Stimulated activated naive CD4-positive, alpha-beta T cell (primary cell): ENCODE data around the gene LIN37.
"Not testable (repeated sequence)": the region's sequence is repeated elsewhere in the genome, so short reads cannot be mapped to it uniquely, and the experiment has no call there.

Experiments
- DNase-seq, 6 experiments: peaks; one replicate each; lab custom pipeline; 2025; lab: John Stamatoyannopoulos, UW

LIN37 gene

GRCh38 chr19:35789978-35790944 lies 41.9 kb downstream of the LIN37 start:
- DNase-seq: no peak

DNA sequence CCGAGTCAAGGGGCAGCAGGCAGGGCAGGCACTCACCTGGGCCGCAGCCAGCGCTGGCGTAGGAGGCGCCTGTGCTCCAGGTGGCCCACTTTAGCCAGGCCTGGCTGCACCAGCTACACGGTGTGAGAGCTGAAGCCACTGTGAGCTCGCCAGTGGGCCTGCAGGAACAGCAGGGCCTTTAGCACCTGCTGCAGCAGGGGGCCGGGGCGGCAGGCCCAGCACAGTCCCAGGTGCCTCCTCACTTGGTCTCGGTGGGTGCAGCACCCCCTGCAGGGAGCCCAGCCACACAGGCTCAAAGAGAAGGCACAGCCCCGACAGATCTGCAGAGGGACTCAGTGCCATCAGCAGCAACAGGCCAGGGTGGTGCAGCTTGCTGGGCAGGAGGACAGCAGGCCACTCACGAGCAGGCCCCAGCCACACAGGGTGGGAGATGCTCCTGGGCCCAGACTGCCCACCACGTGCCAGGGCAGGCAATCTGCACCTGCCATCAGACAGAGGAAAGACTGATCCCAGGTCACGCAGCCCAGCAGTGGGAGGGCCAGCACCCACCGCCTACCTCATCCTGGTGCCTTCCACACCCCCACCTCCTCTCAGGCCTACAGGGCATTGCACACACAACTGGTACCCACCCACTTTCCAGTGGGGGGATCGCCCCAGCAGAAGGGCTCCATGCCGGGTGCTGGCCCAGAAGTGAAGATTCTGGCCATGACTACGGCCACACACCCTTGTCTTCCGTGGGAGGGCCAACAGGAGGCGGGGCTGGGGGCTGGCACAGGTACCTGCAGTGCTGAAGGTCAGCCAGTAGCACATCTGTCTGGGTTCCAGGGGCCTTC lies 42.8 kb downstream of the LIN37 start:
- DNase-seq: peak in 1 of 6 experiments; percentile 3

- no peak for DNase-seq
These were observed 43.5 kb downstream of the LIN37 start for GRCh38 chr19:35791814-35792279.

DNA sequence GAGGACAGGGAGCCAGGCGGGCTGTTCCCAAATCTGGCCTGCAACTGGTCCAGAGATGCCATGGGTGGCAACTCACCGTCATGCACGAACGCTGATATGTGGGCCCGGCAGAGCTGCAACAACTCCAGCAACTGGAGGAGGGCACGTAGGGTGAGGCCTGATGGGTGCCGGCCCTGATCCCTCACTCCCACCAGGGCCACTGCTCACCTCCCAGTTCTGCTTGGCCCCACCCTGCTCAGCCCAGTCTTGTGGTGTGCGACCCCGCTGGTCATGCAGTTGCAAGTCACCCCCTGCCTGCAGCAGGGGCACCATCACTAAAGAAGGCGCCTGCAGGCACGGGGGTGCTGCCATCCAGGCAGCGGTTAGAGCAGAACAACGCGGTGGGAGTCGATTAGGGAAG lies 43.9 kb downstream of the LIN37 start:
- DNase-seq: no peak

DNA sequence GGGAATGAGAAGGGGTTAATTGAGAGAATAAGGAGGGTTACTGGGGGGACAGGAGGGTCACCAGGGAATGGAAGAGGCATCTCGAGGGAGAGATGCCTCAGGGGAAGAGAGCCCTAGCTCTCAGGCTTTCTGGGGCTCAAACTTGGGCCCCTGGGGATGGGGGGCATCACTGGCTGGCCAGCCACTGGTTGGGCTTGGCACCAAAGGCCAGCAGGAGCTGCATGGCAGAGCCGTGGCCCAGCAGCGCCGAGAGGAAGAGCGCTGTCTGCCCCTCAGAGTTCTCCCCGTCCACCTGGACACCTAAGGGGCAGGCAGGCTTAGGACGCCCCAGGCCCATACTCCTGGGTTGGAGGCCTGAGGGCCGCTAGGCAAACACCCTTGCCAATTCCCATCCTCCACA lies 44.5 kb downstream of the LIN37 start:
- no peak for DNase-seq

- no peak for DNase-seq
These were observed 45.2 kb downstream of the LIN37 start for GRCh38 chr19:35793381-35794165.

GRCh38 chr19:35795564-35795963 lies 47.2 kb downstream of the LIN37 start:
- DNase-seq: not testable (repeated sequence)

- no peak for DNase-seq
These were observed 48.5 kb downstream of the LIN37 start for GRCh38 chr19:35796645-35797542.

DNA sequence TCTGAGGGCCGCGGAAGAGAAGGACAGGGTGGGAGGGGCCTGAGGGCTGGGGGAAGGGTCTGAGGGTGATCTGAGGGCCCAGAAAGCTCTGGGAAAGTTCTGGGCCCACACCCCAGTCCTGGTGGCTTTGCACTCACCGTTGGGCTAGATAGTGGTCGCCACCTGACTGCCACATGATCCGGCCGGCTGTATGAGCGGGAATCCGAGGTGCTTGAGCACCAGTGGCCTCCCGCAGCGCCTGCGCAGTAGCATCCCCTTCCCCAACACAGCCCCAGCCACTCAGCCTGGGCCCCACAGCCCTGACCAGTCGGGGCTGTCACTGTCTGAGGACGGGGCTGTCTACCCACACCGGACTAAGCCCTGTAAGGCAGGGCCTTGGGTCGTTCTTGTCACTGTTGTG lies 49.3 kb downstream of the LIN37 start:
- DNase-seq: no peak

- no peak for DNase-seq
These were observed 53.5 kb downstream of the LIN37 start for GRCh38 chr19:35801828-35802227.
